Measurements from ENCODE around the gene PLXNA4.

PLXNA4 gene

DNA sequence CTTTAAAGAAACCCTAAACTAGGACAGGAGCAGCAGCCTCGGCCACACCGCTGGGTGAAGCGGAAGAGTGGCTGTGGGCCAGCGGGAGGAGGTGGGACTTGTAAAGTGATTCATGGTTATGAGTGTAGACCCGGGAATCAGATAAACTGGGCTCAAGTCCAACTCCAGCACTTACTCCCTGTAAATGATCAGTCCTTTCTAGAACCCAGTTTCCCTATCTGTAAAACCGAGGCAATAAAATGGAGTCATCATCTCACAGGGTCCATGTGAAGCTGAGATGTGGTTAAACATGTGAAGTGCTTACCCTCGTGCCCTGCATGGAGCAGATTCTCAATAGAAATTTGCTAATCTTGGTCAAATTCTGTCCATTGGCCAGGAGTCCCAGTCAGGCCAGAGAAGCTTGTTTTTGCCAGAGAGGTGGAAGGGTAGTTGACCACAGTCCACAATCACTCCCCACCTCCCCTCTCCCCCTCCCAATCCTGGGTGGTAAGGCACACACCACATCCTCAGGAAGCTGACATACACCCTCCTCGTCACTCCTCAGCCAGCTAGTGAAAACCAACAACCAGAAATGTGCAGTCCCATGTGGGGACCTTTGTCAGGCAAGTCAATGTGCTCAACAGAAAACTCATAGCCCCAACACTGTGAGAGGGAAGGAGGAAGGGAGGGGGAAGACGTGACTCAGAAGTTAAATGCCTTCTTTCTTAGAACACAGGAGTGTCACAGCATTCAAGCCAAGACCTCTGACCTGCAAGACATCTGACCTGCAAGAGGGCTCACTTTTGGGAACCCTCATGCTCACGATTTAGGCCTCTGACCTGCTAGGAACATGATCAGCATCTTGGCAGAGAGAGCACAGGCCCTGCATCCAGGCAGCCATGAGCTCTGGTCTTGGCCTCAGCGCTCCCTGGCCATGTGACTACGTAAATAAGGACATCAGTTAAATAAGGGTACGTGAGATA lies 145.1 kb downstream of the PLXNA4 start:
- Mint-ChIP-seq H3K27ac (peak overlapping the region; percentile 85), H3K4me3 (no peak overlapping the region), H3K4me1 (ENCODE audit: low read depth) (peaks cover 74% of the 10 kb centered on the region)

DNA sequence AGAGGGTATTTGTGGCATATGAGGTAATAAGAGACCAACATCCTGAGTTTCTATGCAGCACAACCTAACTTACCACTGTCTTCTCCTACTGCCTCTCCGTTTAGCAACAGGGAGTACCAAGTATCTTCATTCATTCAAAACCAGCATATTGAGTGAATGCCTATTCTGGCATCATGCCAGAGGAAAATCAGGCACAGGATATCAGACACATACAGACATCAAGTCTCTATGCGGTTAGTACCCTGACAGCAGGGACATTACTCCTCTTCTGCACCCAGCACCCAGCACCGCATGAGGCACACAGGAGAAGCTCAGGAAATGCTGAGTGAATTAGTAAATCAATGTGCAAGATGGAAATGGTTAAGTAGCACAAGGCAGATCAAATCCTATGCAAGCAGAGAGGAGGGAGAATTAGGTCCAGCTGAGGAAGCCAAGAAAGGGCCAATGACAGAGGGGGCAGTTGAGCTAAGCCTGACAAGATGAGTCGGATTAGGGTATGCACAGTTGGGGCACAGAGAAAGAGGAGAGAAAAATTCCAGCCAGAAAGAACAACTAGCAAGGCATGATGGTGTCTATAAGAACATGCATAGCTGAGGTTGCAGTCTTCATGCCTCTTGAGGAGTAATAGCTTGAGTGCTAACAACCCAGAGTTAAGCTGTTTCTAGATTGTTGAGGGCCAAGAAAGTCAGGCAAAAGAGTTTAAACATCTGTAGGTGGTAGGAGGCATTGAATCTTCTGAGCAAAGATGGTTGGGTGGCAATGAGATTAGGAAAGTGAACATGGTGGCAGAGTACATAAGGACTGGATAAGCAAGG lies 146.0 kb downstream of the PLXNA4 start:
- Mint-ChIP-seq H3K27ac (peak overlapping the region; percentile 85), H3K4me3 (no peak overlapping the region), H3K27me3 (no peaks in the 10 kb centered on the region), H3K9me3 (no peaks in the 10 kb centered on the region), H3K4me1 (ENCODE audit: low read depth) (peaks cover 66% of the 10 kb centered on the region), H3K36me3 (ENCODE audit: low read depth) (no peaks in the 10 kb centered on the region)

More for the DNA sequence above, 145.1 kb downstream of the PLXNA4 start:
- no peaks in the 10 kb centered on the region for H3K9me3 Mint-ChIP-seq
- no peaks in the 10 kb centered on the region for H3K36me3 Mint-ChIP-seq (ENCODE audit: low read depth)
- H3K27me3 Mint-ChIP-seq, result no peaks in the 10 kb centered on the region

DNA sequence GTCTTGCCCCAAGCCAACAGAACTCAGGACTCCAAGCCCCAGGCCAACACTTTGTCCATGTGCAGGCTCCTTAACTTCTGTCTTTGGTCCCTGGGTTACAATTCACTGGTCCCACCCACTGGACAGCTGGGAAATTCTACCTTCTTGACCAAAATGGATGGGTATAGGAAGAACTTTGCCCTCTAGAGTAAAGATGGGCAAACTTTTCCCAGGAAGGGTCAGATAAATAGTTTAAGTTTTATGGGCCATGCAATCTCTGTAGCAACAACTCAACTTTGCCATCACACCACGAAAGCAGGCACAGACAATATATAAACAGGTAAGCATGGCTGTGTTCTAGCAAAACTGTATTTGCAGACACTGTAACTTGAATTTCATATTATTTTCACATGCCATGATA lies 147.1 kb downstream of the PLXNA4 start:
- Mint-ChIP-seq H3K4me1 (ENCODE audit: low read depth) (peaks cover 57% of the 10 kb centered on the region), H3K4me3 (no peak overlapping the region), H3K27ac (no peak overlapping the region), H3K36me3 (ENCODE audit: low read depth) (no peaks in the 10 kb centered on the region), H3K9me3 (no peaks in the 10 kb centered on the region), H3K27me3 (no peaks in the 10 kb centered on the region)

DNA sequence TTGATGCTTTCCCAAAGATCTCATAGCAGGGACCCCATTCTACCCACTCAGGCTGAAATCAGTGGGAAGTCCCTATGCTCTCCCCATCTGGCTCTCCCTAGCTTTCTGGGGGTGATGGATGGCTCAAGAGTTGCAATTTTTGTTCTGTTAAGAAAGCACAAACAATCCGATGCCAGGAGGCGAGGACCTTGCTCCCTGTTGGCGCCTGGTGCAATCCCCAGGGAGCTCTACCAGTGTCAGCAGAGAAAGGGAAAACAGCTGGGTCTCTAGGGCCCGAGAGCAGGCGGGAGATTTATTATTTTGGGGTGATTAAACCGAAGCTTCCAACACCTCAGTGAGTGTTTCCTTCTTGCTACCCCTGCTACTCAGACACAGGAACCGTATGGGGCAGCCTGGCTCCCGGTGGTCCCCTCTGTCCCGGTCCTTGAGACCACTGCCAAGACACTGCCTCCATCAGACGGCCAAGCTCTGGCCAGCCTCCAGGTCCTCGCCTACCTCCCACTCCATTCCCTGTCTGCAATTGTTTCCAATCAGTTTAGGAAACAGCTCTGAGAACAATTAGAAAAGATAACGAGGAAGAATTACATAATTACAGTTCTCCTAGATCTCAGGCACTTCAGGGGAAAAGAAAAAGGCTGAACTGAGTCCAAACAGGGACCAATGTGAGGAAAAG lies 147.9 kb downstream of the PLXNA4 start:
- no peaks in the 10 kb centered on the region for H3K9me3 Mint-ChIP-seq
- H3K27ac Mint-ChIP-seq, result no peak overlapping the region
- H3K36me3 Mint-ChIP-seq (ENCODE audit: low read depth), result no peaks in the 10 kb centered on the region
- H3K27me3 Mint-ChIP-seq, result no peaks in the 10 kb centered on the region
- no peak overlapping the region for H3K4me3 Mint-ChIP-seq
- H3K4me1 Mint-ChIP-seq (ENCODE audit: low read depth), result peaks cover 49% of the 10 kb centered on the region

DNA sequence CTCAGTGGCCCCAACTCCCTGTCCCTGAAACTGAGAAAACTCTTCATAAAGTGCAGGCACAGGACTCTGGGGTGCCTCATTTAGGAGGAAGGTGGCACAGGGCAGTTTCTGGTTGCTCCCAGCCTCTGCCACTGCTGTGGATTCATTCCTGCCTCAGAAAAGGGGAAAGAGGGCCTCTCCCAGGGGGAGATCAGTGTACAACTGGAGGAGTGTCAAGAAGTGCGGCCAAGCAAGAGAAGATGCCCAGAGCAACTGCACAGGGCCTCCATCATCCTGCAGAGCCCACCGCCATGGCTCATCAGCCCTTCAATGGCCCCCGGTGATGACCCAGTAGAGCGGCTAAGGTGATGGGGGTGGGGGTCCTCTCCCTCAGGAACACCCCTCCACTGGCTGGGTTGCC lies 150.3 kb downstream of the PLXNA4 start:
- H3K36me3 Mint-ChIP-seq (ENCODE audit: low read depth), result no peaks in the 10 kb centered on the region
- H3K4me3 Mint-ChIP-seq, result no peak overlapping the region
- no peaks in the 10 kb centered on the region for H3K27me3 Mint-ChIP-seq
- no peak overlapping the region for H3K27ac Mint-ChIP-seq
- peaks cover 5% of the 10 kb centered on the region for H3K9me3 Mint-ChIP-seq
- peaks cover 24% of the 10 kb centered on the region for H3K4me1 Mint-ChIP-seq (ENCODE audit: low read depth)

DNA sequence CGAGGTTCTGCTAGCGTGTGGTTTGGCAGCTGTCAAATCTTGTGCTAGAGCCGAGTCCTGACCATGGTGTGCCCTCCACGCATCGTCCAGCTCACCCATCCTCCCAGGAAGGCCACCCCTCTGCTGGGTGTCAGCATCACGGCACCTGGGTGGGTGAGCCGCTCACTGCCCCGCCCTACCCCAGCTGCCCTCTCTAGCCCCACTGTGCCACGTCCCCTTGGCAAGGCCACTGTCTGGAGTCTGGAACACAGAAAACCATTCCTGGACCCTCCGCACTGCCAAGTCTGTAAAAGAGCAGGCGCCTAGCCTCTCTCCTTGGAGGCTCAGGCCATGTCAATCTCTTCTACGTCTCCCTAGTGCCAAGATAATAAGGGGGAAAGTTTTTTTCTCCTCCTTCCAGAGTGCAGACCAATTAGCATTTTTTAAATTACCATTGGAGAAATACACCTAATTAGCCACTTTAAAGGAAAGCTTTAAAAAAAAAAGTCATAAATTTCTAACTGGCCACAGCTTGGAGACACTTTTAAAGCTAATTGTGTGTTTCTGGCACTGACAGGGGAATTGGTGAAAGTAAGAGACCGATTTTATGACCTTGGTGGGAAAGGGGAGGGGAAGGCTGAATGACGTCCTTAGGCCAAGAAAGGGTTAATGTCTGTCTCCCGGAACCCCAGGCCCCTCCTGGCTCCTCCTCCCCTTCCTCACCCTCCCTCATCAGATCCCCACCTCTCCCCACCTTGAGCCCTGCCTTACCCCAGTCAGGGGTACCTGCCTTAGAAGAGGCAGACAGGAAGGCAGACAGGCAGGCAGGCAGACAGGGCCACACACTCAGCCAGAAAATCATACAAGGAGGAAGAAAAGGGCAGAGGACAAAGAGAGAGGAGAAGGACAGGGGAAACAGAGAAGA lies 151.2 kb downstream of the PLXNA4 start:
- Mint-ChIP-seq H3K4me1 (ENCODE audit: low read depth) (peaks cover 15% of the 10 kb centered on the region), H3K4me3 (no peak overlapping the region), H3K9me3 (peaks cover 8% of the 10 kb centered on the region), H3K27ac (no peak overlapping the region), H3K27me3 (no peaks in the 10 kb centered on the region), H3K36me3 (ENCODE audit: low read depth) (no peaks in the 10 kb centered on the region)

DNA sequence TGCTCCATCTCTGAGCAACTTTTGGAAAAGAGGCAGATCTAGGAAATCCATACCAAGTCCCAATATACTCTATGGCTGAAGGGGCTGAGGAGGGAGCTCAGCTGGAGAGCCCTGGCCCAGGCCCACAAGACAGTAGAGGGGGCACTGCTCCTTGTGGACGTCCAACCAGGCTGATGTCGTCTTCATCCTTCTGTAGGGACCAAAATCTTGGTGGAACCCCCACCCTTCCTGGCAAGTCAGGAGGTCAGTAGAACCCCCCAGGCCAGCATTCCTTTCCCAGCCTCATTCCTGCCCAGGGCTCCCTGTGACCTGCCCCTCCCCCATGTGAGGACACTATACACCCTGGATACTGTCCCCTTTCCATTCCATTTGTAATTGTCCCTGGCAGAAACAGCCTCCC lies 152.0 kb downstream of the PLXNA4 start:
- peaks cover 8% of the 10 kb centered on the region for H3K9me3 Mint-ChIP-seq
- no peaks in the 10 kb centered on the region for H3K36me3 Mint-ChIP-seq (ENCODE audit: low read depth)
- no peak overlapping the region for H3K4me3 Mint-ChIP-seq
- peaks cover 9% of the 10 kb centered on the region for H3K4me1 Mint-ChIP-seq (ENCODE audit: low read depth)
- no peak overlapping the region for H3K27ac Mint-ChIP-seq
- H3K27me3 Mint-ChIP-seq, result no peaks in the 10 kb centered on the region

DNA sequence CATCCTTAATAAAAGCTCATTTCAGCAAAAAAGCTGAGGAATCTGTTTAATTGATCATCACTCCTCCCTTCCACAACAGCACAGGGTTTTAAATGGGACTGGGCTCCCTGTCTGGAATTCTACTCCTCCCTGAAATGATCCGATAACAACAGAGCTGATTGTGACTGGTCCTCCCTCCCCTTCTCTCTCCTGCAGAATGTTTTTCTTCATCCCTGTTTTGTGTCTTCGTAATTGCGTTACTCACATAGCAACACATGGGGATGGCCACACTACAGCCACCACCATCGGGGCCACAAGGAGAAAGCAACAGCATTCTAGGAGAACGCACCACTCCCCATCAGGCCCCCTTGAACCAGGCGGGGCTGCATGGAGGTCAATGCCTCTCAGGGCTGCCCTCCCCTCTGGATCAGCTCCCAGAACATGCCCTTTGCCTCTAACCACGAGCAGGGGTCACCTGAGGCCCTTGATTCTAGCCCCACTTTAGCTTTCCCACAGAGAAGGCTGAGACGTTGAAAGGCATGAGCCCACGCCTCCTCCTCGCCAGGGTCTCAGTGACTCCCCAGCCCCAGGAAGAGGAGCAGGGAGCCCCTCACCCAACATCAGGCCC lies 152.6 kb downstream of the PLXNA4 start:
- H3K27me3 Mint-ChIP-seq, result no peaks in the 10 kb centered on the region

DNA sequence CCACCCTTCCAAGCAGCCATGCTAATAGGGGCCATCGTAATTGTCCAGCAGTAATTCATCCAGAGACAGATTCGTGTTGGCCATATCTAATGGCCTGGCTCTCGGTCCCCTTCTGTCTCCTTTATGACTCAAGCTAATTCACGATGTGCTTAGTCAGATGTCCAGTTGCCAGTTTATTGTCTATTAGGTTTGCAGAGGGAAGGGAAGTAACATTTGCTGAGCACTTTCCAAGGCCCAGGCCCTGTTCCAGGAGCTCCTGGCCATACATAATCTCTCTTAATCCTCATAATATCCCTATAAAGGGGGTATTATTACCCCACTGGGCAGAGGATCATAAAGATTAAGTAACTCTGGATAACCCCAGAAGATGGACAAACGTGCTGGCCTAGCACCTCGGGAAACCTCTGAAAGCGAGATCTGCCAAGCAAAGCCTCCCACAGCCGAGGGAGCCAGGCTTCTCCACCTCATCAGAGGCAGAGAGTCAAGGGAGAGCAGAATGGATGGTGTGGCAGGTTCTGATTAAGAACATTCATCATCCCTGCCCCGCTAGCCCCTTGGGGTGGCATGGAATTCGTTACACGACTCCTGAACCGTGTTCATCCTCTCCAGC lies 153.7 kb downstream of the PLXNA4 start:
- H3K9me3 Mint-ChIP-seq, result peaks cover 8% of the 10 kb centered on the region
- no peak overlapping the region for H3K27ac Mint-ChIP-seq
- H3K4me1 Mint-ChIP-seq (ENCODE audit: low read depth), result peaks cover 4% of the 10 kb centered on the region
- no peaks in the 10 kb centered on the region for H3K36me3 Mint-ChIP-seq (ENCODE audit: low read depth)
- H3K4me3 Mint-ChIP-seq, result no peak overlapping the region
- no peaks in the 10 kb centered on the region for H3K27me3 Mint-ChIP-seq

More for the DNA sequence above, 152.6 kb downstream of the PLXNA4 start:
- H3K4me3 Mint-ChIP-seq, result no peak overlapping the region
- H3K36me3 Mint-ChIP-seq (ENCODE audit: low read depth), result no peaks in the 10 kb centered on the region
- H3K4me1 Mint-ChIP-seq (ENCODE audit: low read depth), result peaks cover 6% of the 10 kb centered on the region
- H3K9me3 Mint-ChIP-seq, result peaks cover 8% of the 10 kb centered on the region
- no peak overlapping the region for H3K27ac Mint-ChIP-seq

DNA sequence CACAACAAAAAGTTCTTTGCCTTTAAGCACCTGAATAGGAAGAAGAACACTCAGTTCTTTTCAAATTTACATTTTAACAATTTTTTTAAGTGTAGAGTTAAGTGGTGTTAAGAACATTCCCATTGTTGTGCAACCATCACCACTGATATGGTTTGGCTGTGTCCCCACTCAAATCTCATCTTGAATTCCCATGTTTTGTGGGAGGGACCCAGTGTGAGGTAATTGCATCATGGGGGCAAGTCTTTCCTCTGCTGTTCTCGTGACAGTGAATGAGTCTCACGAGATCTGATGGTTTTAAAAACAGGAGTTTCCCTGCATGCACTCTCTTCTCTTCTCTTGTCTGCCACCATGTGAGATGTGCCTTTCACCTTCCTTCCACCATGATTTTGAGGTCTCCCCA lies 155.7 kb downstream of the PLXNA4 start:
- H3K27ac Mint-ChIP-seq, result no peak overlapping the region
- no peaks in the 10 kb centered on the region for H3K36me3 Mint-ChIP-seq (ENCODE audit: low read depth)
- H3K4me1 Mint-ChIP-seq (ENCODE audit: low read depth), result no peaks in the 10 kb centered on the region
- no peaks in the 10 kb centered on the region for H3K27me3 Mint-ChIP-seq
- H3K4me3 Mint-ChIP-seq, result no peak overlapping the region
- H3K9me3 Mint-ChIP-seq, result peaks cover 8% of the 10 kb centered on the region

DNA sequence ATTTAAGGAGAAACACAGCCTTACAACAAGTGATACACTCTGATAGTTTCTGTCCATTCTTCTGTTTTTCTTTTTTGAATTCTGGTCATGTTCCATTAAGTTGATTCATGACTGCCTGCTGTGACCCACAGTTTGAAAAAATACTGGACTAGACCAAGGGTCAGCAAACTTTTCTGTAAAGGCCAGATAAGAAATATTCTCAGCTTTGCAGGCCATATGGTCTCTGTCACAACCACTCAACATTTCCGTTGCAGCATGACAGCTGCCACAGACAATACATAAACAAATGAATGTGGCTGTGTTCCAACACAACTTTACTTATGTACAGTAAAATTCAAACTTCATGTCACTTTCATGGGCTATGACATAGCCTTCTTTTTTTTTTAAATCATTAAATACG lies 156.7 kb downstream of the PLXNA4 start:
- Mint-ChIP-seq H3K27ac (no peak overlapping the region), H3K36me3 (ENCODE audit: low read depth) (no peaks in the 10 kb centered on the region), H3K9me3 (peaks cover 8% of the 10 kb centered on the region), H3K4me3 (no peak overlapping the region), H3K4me1 (ENCODE audit: low read depth) (no peaks in the 10 kb centered on the region), H3K27me3 (no peaks in the 10 kb centered on the region)

DNA sequence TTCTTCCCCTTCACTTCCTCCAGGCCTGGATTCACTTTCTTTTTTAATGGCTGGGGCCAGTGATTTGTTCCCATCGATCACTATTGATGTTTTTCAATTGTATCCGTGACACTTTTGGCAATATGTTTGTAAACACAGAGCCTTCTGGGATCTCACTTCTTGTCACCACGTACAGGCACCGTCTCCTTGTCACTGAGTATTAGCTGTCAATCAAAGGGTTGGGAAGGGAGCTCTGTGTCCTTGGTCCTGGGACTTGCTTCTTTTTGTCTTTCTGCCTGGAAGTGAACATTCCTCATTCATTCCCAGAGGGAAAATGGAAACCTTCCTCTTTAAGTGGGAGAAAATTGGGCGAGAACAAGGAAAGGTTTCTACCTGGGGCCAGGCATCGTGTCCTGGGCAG lies 157.4 kb downstream of the PLXNA4 start:
- Mint-ChIP-seq H3K4me3 (no peak overlapping the region), H3K9me3 (peaks cover 8% of the 10 kb centered on the region), H3K27me3 (no peaks in the 10 kb centered on the region), H3K27ac (no peak overlapping the region), H3K36me3 (ENCODE audit: low read depth) (no peaks in the 10 kb centered on the region), H3K4me1 (ENCODE audit: low read depth) (no peaks in the 10 kb centered on the region)

DNA sequence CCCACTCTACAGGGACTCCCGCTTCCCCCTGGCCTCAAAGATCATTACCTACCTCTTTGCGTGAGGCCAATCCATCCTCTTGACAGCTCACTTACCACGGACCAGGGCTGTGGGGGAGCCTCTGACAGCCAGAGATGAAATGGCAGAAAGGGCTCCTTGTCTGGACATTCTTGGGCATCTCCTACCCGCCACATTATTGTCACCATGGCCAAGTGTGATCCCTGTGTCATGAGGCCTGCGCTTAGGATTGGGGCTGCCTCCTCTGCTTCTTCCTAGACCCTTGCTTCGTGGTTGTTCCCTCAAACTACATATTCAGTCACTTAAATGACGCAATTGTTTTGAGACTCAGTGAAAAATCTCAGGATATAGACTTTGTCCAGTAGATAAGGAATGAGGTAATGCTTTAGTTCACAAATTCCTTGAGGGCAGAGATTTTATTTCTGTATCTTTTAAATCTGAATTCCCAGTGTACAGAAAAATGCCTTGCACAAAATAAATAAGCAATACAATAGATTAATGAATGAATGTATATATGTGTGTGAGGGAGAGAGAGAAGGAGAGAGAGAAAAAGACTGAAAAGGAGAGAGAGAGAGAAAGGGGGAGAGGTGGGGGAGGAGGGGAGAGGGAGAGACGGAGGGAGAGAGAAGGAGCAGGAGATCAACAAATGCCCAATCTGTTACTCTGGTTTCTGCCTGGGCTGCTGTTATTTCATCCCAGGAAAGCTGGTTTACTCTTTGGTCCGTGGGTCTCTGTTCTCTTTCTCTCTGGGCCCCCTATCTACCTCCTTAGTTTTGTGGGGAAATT lies 159.0 kb downstream of the PLXNA4 start:
- no peaks in the 10 kb centered on the region for H3K27me3 Mint-ChIP-seq

More for the DNA sequence above, 159.0 kb downstream of the PLXNA4 start:
- Mint-ChIP-seq H3K4me3 (no peak overlapping the region), H3K4me1 (ENCODE audit: low read depth) (peaks cover 3% of the 10 kb centered on the region), H3K9me3 (peaks cover 8% of the 10 kb centered on the region), H3K27ac (no peak overlapping the region), H3K36me3 (ENCODE audit: low read depth) (no peaks in the 10 kb centered on the region)

Measured in stimulated activated naive CD8-positive, alpha-beta T cell treated with anti-CD3 and anti-CD28 coated beads, Interleukin-15, Interleukin-2, amounts not matched to agents 100 ng/mL and 50 ng/mL, for 24 hours (primary cell).